Fibroblast of lung (primary cell): Measurements from ENCODE around the gene CABP7. TPM values are rescaled to one million over a fixed set of nuclear protein-coding genes. Genes with fewer than 3 reads are reported as not detected.

Experiments
- DNase-seq, 2 donors: peaks; one replicate each; pipeline versions ENCODE4 v3.0.0 to v3.0.0-alpha.2; 2010; ENCODE audit warnings: low read depth in 2 of 2
- H2AFZ ChIP-seq: 2 replicates; pipeline ENCODE4 v1.5.1; 2012; ENCODE audit warnings: low read length, control low read depth, inconsistent platforms
- H3K27ac ChIP-seq: 2 replicates; pipeline ENCODE4 v1.5.1; 2011; ENCODE audit warnings: low read length, control low read depth; ENCODE audit not compliant: insufficient read depth
- H3K27me3 ChIP-seq: 2 replicates; pipeline ENCODE4 v1.5.1; 2011; ENCODE audit warnings: mild to moderate bottlenecking, low read length; ENCODE audit not compliant: control insufficient read depth, insufficient read depth
- H3K36me3 ChIP-seq: 2 replicates; pipeline ENCODE4 v1.5.1; 2011; ENCODE audit warnings: low read length; ENCODE audit not compliant: control insufficient read depth, insufficient read depth
- H3K4me1 ChIP-seq: 2 replicates; pipeline ENCODE4 v1.5.1; 2011; ENCODE audit warnings: low read length; ENCODE audit not compliant: control insufficient read depth, insufficient read depth; ENCODE audit errors: extremely low read depth
- H3K4me2 ChIP-seq: 2 replicates; pipeline ENCODE4 v1.5.1; 2011; ENCODE audit warnings: low read length, control low read depth; ENCODE audit not compliant: insufficient read depth; ENCODE audit errors: extremely low read depth
- H3K4me3 ChIP-seq, 4 experiments: fragments of 200-600 bp in 1 of 4; sonication (generic) in 1 of 4; replicated peaks in 1 of 4; 2 replicates each; pipeline ENCODE4 v1.5.1; 2011 to 2016; ENCODE audit warnings: low read length in 4 of 4, low read depth in 3 of 4, mild to moderate bottlenecking in 3 of 4, control low read depth in 2 of 4, inconsistent platforms in 1 of 4, mixed read lengths in 1 of 4; ENCODE audit not compliant: insufficient read depth in 1 of 4; ENCODE audit errors: control extremely low read depth in 1 of 4
- H3K79me2 ChIP-seq: 2 replicates; pipeline ENCODE4 v1.5.1; 2012; ENCODE audit warnings: mild to moderate bottlenecking, low read length, inconsistent platforms; ENCODE audit not compliant: control insufficient read depth, insufficient read depth
- H3K9ac ChIP-seq: 2 replicates; pipeline ENCODE4 v1.5.1; 2011; ENCODE audit warnings: mild to moderate bottlenecking, low read length, control low read depth; ENCODE audit not compliant: insufficient read depth
- H3K9me3 ChIP-seq: 2 replicates; pipeline ENCODE4 v1.5.1; 2012; ENCODE audit warnings: low read depth, low read length; ENCODE audit not compliant: control insufficient read depth, insufficient read depth
- H4K20me1 ChIP-seq: 2 replicates; pipeline ENCODE4 v1.5.1; 2011; ENCODE audit warnings: low read length; ENCODE audit not compliant: control insufficient read depth, insufficient read depth; ENCODE audit errors: extremely low read depth
- EZH2 ChIP-seq: IDR thresholded peaks from 2 replicates; pipeline ENCODE4 v1.5.1; 2012; ENCODE audit warnings: low read length, control low read depth, mild to moderate bottlenecking; ENCODE audit errors: missing control alignments
- polyA plus RNA-seq, 2 donors: library from polyadenylated mRNA; depleted of rRNA in 1 of 2; stranded (reverse) in 1 of 2; unstranded in 1 of 2; fragments of >200 nt; gene quantifications; 2 replicates each; pipeline ENCODE4 v1.2.1, GENCODE V29; 2011 to 2012; ENCODE audit warnings: missing spikeins in 1 of 2
- total RNA-seq: library from RNA; depleted of rRNA; stranded (reverse); fragments of >200 nt; gene quantifications from 2 replicates; pipeline ENCODE4 v1.2.1, GENCODE V29; 2014
- TF ChIP-seq, protein P1 (sequence below), 2 donors: IDR thresholded peaks in 1 of 2; conservative IDR thresholded peaks in 1 of 2; 1 replicate in 1 of 2; 2 replicates in 1 of 2; pipeline ENCODE4 v1.5.1; 2011 to 2012; ENCODE audit warnings: low read length in 2 of 2, control low read depth in 1 of 2, inconsistent platforms in 1 of 2, low read depth in 1 of 2, mild to moderate bottlenecking in 1 of 2

The CABP7 gene
- total and polyA plus RNA-seq, 2 donors (not counting 1 experiment from before 2014, with no cell fraction given) = not detected

DNA sequence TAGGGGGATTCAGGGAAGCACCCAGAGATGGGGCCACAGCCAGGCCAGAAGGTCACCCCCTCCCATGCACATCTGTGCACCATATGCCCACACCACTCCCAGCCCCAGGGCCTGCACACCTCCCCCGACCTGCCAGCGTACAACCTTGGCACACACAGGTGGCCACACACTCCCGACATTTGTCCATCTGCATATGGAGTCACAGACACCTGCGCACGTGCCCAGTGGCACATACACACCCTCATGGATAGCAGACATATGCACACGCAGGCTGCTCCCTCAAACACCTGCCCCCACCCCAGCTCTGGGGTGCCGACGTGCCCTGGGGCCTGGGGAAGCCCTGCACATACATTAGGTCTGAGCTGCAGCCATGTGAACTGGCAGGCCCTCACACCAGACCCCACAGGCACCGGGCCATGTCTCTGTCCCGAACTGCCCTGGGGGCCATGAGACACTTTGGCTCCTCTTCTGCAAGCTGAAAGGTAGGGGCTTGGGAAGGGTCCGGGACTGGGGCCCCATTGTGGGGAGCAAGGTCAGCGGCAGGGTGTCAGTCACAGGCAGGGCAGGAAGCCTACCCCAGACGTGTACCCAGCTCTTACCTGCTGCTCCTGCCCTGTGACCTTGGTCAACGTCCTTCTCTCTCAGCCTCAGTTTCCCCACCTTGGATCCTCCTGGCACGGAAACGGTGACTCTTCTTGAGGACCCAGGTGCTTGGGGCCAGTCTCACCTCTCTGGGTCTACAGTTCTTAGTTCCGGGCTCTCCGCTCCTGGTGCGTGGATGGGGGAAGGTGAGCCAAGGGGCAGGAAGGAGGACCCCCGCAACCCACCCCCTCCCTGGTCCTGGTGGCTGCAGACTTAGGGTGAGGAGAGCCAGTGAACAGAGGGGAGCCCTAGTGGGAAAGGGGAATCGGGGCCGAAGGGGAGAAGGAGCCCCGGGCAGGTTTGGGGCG is 579 bp upstream of the CABP7 start:
- H3K27me3 ChIP-seq = peaks cover 22% of the 10 kb centered on the region

DNA sequence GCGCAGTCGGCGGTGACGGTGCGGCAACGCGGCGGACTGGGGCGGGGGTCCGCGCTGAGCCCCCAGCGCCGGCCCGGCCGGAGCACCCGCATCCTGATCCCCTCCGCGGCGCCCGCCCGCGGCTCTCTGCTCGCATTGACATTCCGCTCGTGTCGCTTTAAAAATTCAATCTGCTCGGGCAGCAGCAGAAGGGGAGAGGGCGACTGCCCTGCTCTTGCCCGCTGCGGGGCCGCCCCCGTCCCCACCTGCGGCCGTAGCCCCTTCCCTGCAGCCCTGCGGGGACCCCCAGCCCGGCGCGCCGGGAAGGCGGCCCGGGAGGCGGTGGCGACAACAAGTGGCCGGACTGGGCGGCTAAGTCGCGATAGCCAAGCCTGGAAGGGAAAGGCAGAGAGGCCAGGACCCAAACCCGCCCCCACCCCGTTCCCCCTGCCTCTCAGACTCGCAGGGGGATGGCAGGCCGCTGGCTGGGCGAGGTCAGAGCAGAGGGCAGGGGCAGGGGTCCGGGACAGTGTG is 1.1 kb downstream of the CABP7 start:
- Histone ChIP-seq H3K9ac (no peak overlapping the region), H3K4me3 (no peak overlapping the region), H3K4me2 (no peak overlapping the region), H3K9me3 (no peaks in the 10 kb centered on the region), H3K27ac (no peak overlapping the region), H2AFZ (no peak overlapping the region), H4K20me1 (no peaks in the 10 kb centered on the region), H3K27me3 (peaks cover 18% of the 10 kb centered on the region), H3K79me2 (no peaks in the 10 kb centered on the region), H3K4me1 (no peaks in the 10 kb centered on the region), H3K36me3 (no peaks in the 10 kb centered on the region)
- TF ChIP-seq EZH2 = peak; percentile 81
- TF ChIP-seq, protein P1, sequence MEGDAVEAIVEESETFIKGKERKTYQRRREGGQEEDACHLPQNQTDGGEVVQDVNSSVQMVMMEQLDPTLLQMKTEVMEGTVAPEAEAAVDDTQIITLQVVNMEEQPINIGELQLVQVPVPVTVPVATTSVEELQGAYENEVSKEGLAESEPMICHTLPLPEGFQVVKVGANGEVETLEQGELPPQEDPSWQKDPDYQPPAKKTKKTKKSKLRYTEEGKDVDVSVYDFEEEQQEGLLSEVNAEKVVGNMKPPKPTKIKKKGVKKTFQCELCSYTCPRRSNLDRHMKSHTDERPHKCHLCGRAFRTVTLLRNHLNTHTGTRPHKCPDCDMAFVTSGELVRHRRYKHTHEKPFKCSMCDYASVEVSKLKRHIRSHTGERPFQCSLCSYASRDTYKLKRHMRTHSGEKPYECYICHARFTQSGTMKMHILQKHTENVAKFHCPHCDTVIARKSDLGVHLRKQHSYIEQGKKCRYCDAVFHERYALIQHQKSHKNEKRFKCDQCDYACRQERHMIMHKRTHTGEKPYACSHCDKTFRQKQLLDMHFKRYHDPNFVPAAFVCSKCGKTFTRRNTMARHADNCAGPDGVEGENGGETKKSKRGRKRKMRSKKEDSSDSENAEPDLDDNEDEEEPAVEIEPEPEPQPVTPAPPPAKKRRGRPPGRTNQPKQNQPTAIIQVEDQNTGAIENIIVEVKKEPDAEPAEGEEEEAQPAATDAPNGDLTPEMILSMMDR (conservative IDR thresholded peaks at IDR 0.05 in 1 of 2, IDR thresholded peaks at IDR 0.05 in 1 of 2; ENCODE audit: low read depth in 1 of 2, low read length in 2 of 2) = no peak
- no peak for DNase-seq

More for the DNA sequence above, 579 bp upstream of the CABP7 start:
- no peak overlapping the region for H3K4me3 ChIP-seq
- H4K20me1 ChIP-seq = no peaks in the 10 kb centered on the region
- H3K79me2 ChIP-seq = no peaks in the 10 kb centered on the region
- H3K9ac ChIP-seq = no peak overlapping the region
- DNase-seq = no peak
- no peaks in the 10 kb centered on the region for H3K9me3 ChIP-seq
- no peaks in the 10 kb centered on the region for H3K36me3 ChIP-seq
- TF ChIP-seq EZH2 = peak; percentile 95
- TF ChIP-seq, protein P1 (conservative IDR thresholded peaks at IDR 0.05 in 1 of 2, IDR thresholded peaks at IDR 0.05 in 1 of 2; ENCODE audit: low read depth in 1 of 2, low read length in 2 of 2) = no peak
- H3K27ac ChIP-seq = no peak overlapping the region
- H3K4me2 ChIP-seq = no peak overlapping the region
- H2AFZ ChIP-seq = no peak overlapping the region
- H3K4me1 ChIP-seq = no peaks in the 10 kb centered on the region

DNA sequence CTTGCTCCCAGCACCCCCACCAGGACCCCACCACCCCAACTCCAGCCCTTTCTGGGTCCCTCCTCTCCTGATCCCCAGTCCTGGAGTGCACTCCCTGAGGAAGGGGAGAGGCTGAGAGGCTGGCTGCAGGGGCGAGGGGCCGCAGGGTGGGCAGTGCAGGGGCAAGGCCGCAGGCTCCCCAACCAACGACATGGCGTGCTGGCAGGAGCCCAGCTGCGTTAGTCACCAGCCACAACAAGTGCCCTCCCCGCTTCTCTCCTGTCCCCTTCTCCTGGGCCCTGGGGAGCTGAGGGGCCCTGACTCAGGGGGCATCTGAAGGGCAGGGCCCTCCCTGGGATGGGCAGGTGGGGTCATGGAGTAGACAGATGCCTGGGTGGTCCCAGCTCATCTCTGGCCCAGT is 2.3 kb downstream of the CABP7 start:
- Histone ChIP-seq H2AFZ (no peak overlapping the region), H3K79me2 (no peaks in the 10 kb centered on the region), H4K20me1 (no peaks in the 10 kb centered on the region), H3K9me3 (no peaks in the 10 kb centered on the region), H3K4me2 (no peak overlapping the region), H3K4me1 (no peaks in the 10 kb centered on the region), H3K27me3 (peaks cover 18% of the 10 kb centered on the region), H3K4me3 (no peak overlapping the region), H3K36me3 (no peaks in the 10 kb centered on the region), H3K9ac (no peak overlapping the region), H3K27ac (no peak overlapping the region)
- DNase-seq = peak in 1 of 2 donors; percentile 35
- no peak for TF ChIP-seq EZH2
- TF ChIP-seq, protein P1 (conservative IDR thresholded peaks at IDR 0.05 in 1 of 2, IDR thresholded peaks at IDR 0.05 in 1 of 2; ENCODE audit: low read depth in 1 of 2, low read length in 2 of 2) = no peak
